Stimulated activated effector memory CD8-positive, alpha-beta T cell treated with anti-CD3 and anti-CD28 coated beads, Interleukin-12 subunit alpha, Interleukin-12 subunit beta, amount 100 ng/mL, for 72 hours (primary cell): Measurements from ENCODE around the gene LHX6.

ENCODE experiments used
- ATAC-seq: fragments of 150-1000 bp; cut with Tn5 transposase; 2 replicates; pipeline ENCODE4 v1.10.0; 2021
- DNase-seq, 2 donors: peaks; one replicate each; pipeline ENCODE4 v3.0.0; 2021 to 2022; ENCODE audit warnings: low spot score in 2 of 2
- H3K27ac Mint-ChIP-seq: one replicate; pipeline ENCODE4 v1.8.0; 2022; ENCODE audit warnings: mild to moderate bottlenecking, mixed read lengths
- H3K36me3 Mint-ChIP-seq: one replicate; pipeline ENCODE4 v1.8.0; 2022; ENCODE audit warnings: mild to moderate bottlenecking, mixed read lengths
- H3K4me1 Mint-ChIP-seq: one replicate; pipeline ENCODE4 v1.8.0; 2022; ENCODE audit warnings: mixed read lengths
- H3K4me3 Mint-ChIP-seq: one replicate; pipeline ENCODE4 v1.8.0; 2022; ENCODE audit warnings: mild to moderate bottlenecking, mixed read lengths
- H3K9me3 Mint-ChIP-seq: one replicate; pipeline ENCODE4 v1.8.0; 2022; ENCODE audit warnings: mixed read lengths

Gene LHX6

DNA sequence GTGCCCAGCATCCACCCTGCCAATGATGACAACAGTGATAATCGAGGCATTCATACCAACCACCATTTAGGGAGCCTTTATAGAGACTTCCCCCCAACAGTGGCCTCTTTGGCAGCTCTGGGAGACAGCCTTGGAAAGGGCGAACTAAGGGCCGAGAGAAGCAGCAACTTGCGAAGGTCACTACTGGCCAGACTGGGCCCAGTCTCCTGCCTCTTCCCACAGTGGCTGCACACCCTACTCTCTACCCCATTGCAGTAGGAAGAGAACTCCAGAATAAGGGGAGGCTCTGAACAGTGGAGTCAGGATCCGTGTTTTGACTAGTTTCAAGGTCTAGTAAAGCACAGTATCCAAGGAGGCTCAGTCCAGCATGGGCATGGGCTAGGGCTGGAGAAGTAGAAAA, 5.3 kb downstream of the LHX6 start:
- H3K4me1 Mint-ChIP-seq: peaks cover 24% of the 10 kb centered on the region
- H3K9me3 Mint-ChIP-seq: no peaks in the 10 kb centered on the region
- ATAC-seq: no peak
- no peaks in the 10 kb centered on the region for H3K36me3 Mint-ChIP-seq
- H3K4me3 Mint-ChIP-seq: no peak overlapping the region
- no peak overlapping the region for H3K27ac Mint-ChIP-seq
- DNase-seq: no peak

DNA sequence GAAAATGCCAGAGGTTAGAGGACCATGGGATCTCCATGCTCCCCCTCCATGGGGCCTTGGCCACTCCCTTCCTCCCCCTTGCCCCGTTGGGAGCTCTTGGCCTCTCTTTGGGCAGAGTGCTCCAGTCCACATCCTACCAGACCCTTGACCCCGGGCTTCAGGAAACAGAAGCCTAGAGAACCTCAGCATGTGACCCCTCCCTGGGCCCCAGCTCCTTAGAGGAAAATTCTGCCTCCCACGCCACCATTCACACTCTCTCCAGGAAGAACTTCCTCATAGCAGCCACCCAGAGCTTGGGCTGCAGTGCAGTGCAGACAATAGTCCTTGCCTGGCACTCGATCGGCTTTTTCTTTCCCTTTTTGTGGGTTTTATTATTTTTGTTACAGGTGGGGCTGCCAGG, 6.0 kb downstream of the LHX6 start:
- no peak overlapping the region for H3K4me3 Mint-ChIP-seq
- H3K36me3 Mint-ChIP-seq: no peaks in the 10 kb centered on the region
- H3K27ac Mint-ChIP-seq: no peak overlapping the region
- DNase-seq (no peak), ATAC-seq (no peak)
- H3K4me1 Mint-ChIP-seq: peaks cover 30% of the 10 kb centered on the region
- no peaks in the 10 kb centered on the region for H3K9me3 Mint-ChIP-seq

DNA sequence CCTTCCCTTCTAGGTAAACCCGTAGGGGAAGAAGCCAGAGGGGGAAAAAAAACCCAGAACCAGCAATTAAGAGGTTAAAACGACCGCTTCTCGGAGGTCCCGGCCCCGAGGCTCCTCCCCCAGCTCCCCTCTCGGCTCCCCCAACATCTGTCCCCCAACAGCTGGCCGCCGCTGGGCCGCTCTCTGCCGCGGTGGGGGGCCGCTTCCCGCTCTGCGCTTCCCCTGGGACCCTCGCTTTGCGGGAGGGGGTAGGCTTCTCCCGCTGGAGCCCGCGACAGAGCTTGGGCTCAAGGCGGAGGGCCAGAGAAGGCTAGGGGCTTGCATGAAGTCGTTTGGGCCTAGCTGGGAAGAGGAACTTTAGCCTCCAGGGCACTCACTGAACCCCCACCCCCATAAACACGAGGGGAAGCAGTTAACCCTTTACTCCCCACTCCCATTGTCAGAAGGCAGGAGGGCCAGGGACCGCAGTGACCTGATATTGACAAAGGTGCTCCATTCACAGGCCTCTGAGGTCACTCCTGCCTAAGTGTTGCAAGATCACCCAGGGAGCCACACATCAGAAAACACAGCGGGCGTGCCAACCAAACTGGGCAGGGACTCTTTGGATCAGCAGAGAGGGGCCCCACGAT, 7.5 kb downstream of the LHX6 start:
- ATAC-seq (no peak), DNase-seq (no peak)
- H3K27ac Mint-ChIP-seq: no peak overlapping the region
- no peak overlapping the region for H3K4me3 Mint-ChIP-seq
- no peaks in the 10 kb centered on the region for H3K9me3 Mint-ChIP-seq
- no peaks in the 10 kb centered on the region for H3K36me3 Mint-ChIP-seq
- peaks cover 31% of the 10 kb centered on the region for H3K4me1 Mint-ChIP-seq

DNA sequence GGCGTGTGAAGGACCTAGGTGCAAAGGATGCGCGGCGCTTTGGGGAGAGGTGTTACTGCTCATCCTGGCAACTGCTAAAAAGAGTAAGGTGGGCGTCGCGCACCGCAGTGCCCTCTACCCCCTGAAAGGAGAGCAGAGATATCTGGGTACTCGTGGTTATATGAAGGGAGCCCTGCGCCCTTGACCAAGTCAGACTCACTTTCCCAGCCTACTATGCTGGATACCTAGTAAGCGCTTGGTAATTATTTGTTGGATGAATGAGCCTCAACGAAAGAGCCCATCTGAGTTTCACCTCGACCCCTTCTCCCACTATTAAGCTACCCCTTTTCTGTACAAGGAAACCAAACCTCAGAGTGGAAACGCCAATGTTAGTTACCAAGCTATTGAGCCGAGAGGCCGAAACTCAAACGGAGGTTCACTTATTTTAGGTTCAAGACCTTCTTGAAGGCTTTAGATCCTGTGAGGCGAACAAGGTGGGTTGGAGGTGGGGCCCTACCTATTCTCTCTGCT, 8.0 kb downstream of the LHX6 start:
- no peak for ATAC-seq
- Mint-ChIP-seq H3K9me3 (no peaks in the 10 kb centered on the region), H3K36me3 (no peaks in the 10 kb centered on the region), H3K4me1 (peaks cover 31% of the 10 kb centered on the region), H3K4me3 (no peak overlapping the region), H3K27ac (no peak overlapping the region)
- no peak for DNase-seq

DNA sequence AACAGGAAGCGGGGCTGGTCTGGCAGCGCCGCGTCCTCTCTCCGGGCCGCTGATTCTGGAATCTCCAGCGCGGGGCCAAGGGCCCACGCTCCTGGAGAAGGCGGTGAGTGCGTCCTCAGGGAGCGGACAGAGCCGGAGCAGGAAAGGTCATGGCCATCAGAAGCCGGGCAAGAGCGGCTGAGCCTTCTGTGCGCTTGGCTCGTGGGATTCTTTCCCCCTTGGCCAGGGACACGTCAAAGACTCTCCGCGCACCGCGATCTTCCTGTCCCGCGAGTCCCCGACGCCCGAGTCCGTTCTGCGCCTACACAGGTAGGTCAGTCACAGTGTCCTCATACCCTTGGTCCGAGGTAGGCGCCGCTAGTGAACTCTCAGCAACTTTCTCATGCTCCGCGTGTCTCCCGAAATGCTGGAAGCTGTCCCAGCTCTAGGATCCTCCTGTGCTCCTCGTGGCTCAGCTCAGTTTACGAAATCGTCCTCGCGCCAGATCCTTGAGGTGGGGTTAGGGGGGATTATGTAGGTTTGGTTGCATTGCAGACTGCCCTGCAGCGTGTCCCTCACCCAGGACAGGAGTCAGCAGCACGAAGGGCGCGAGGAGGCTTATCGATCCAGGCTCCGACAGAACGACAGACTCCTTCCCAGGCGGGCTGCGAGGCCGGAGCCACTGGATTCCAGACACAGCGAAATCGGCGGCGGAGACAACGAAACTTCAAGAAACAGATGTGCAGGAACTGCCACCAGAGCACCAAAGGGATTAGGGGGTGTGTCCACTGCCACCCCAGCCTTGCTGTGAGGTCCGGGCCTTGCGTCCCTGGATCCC, 8.7 kb downstream of the LHX6 start:
- Mint-ChIP-seq H3K9me3 (no peaks in the 10 kb centered on the region), H3K36me3 (no peaks in the 10 kb centered on the region), H3K4me1 (peaks cover 31% of the 10 kb centered on the region), H3K27ac (no peak overlapping the region), H3K4me3 (peak overlapping the region; percentile 58)
- no peak for DNase-seq
- ATAC-seq: no peak

DNA sequence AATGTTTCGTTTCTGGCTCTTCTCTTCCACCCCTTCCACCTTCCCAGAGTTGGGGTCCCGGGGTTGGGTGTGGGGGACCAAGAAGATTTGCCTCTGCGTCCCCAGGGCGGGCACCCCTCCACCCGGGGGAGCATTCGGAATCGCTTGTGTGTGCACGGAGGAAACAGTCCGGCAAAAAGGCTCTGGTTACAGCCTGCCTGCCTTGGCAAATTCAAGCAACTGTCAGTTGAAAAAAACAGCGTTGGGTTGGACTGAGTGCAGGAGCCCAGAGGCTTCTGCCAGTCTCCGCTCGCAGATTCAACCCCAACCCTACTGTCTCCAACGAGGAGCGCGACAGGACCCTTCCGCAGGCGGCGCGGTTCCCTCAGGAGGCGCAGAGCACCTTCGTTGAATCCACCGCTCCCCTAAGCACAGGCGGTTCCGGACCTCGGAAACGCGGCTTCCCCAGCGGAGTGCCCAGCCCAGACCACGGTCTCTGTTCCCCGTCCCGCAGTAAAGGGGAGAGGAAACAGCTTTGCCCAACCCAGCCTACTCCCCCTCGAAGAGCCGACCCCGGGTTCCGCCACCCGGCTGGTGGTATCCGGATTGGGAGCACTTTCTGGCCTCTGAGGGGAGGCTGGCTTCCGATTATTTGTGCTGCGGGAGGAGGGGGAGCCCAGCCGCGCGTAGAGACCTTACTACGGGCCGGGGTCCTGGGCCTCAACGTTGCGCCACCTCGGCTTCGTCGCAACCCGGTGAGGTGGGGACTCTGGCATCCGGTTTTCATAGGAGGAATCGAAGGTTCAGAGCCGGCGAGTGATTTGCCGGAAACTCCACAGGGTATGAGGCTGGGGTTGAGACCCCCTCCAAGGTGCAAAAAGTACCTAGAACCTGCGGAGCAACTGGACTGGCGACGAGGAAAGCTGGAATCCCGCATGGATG, 9.6 kb downstream of the LHX6 start:
- Mint-ChIP-seq H3K9me3 (no peaks in the 10 kb centered on the region), H3K27ac (no peak overlapping the region), H3K36me3 (no peaks in the 10 kb centered on the region), H3K4me1 (peaks cover 31% of the 10 kb centered on the region), H3K4me3 (peak overlapping the region; percentile 58)
- DNase-seq: no peak
- peak; percentile 35 for ATAC-seq

DNA sequence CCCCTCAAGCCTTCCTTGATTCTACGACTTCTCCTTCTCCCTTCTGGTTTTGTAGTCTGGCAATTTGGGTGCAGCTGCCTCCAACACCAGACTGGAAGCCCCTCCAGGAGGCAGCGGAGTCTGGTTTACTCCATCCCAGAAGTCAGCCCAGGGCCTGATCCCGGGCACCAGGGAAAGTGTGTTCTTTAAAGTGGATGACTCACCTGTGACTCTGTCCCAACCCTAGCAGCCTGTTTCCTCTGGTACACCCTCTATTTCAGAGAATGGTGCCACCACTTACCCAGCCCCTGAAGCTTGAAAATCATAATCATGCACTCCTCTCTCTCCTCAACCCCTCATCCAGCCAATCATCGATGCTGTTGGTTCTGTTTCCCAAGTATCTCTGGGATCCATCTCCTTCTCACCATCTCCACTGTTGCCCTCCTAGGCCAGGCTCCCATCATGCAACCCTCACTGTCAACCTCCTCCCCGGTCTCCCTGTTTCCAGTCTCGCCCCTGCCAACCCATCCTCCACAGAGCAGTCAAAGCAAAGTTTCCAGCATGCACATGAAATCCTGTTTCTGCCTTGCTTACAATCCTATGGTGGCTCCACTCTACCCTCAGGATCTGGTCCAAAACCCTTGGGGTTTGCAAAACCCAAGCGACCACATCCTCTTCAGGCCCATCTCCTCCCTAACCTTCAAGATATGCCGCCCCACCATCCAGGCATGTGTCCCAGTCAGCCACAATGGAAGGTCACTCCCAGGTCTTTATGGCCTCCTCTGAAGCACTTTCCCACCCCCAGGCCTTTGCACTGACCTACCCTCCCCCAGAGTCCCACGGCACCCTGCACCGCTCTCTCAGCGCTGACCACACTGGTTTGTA, 10.5 kb downstream of the LHX6 start:
- peak overlapping the region; percentile 58 for H3K4me3 Mint-ChIP-seq
- H3K4me1 Mint-ChIP-seq: peaks cover 33% of the 10 kb centered on the region
- no peak overlapping the region for H3K27ac Mint-ChIP-seq
- no peak for ATAC-seq
- no peak for DNase-seq
- H3K36me3 Mint-ChIP-seq: no peaks in the 10 kb centered on the region
- H3K9me3 Mint-ChIP-seq: no peaks in the 10 kb centered on the region

DNA sequence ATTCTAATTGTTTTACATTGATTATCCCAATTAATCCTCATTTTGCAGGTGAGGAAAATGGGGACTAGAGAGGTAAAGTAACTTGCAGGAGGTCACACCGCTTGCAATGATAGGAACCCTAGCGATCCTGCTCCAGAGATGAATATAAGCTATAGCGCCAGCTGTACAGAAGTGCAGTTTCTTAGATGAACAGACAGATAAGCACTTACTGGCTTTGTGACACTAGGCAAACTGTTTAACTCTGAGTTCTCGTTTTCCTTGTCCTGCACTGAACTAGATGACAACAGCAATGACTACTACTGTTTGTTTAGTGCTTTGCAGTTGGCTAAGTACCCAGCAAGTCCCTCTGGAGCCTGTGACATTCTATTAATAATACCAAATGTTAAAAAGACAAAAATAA, 11.1 kb downstream of the LHX6 start:
- no peak overlapping the region for H3K27ac Mint-ChIP-seq
- no peak overlapping the region for H3K4me3 Mint-ChIP-seq
- ATAC-seq (no peak), DNase-seq (no peak)
- no peaks in the 10 kb centered on the region for H3K9me3 Mint-ChIP-seq
- no peaks in the 10 kb centered on the region for H3K36me3 Mint-ChIP-seq
- H3K4me1 Mint-ChIP-seq: peaks cover 39% of the 10 kb centered on the region

DNA sequence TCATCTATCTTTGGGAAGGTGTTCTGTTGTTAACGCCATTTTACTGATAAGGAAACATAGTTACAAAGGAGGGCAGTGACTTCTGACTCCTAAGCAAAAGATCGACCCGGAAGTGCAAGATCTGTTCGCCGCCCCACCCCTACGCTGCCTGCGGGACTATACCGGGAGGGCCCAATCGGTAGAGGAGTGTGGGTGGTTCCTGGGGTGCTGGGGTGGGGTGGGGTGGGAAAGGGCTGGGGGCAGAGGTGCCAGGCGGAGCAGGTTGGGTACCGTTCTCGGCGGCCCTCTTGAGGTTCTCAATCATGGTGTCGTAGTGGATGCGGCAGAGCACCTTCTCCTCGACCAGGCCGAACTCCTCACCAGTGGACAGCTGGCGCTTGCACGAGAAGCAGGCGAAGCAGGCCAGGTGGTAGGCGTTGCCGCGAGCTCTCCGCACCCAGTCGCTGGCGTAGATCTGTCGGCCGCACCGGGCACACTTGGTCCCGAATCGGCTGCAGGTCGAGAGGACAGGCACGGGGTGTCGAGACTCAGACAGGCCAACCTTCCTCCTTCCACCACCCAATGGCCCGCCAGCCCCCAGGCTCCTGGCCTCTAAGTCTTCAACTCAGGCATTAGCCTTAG, 11.8 kb downstream of the LHX6 start:
- Mint-ChIP-seq H3K4me3 (no peak overlapping the region), H3K27ac (no peak overlapping the region), H3K9me3 (no peaks in the 10 kb centered on the region), H3K4me1 (peaks cover 39% of the 10 kb centered on the region), H3K36me3 (no peaks in the 10 kb centered on the region)
- DNase-seq (no peak), ATAC-seq (no peak)

DNA sequence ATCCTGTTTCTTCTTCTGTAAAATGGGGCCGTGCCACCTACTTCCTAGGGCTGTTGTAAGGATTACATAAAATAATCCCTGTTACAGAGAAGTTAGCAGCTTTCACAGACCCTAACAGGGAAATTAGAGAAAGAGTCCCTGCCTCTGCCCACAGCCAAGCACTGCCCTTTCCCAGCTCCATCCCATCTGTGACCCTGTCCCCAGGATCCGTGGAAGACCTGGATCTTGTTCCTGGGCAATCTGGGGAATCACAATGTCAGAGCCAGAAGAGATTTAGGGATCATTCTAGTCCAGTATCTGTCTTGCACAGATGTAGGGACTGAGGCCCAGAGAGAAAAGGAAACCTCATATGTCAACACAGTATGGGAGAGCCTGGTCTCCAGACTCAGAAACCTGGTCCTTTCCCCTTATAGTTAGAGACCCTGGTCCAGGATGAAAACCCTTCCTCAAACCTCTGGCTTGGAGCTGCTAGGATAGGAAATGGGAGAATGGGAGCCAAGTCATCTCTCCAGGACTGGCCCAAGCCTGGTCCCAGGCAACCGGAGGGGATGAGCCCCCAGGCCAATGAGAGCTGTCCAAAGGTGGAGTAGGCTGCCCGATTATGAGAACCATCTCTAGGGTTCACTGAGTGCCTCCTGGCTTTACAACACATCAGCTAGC, 12.5 kb downstream of the LHX6 start:
- peaks cover 39% of the 10 kb centered on the region for H3K4me1 Mint-ChIP-seq
- H3K27ac Mint-ChIP-seq: no peak overlapping the region
- H3K9me3 Mint-ChIP-seq: no peaks in the 10 kb centered on the region
- DNase-seq: no peak
- no peak for ATAC-seq
- H3K4me3 Mint-ChIP-seq: no peak overlapping the region
- no peaks in the 10 kb centered on the region for H3K36me3 Mint-ChIP-seq

DNA sequence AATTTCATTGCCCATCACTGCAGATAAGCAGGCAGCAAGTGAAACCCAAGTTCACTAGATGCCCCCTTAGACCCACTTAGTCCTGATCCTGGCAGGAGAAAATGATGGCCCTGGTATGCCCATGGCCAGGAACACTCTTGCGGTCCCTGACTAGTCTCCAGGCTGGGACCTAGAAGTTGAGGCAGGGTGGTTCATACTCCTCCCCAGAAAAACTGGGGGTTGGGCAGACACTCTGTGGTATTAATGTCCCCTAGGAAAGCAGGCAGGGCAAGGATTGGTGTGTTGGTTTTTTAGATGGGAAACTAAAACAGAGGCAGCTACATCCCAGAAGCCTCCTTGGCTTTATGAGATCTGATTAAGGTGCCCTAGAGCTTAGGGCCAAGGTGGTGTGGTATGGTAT, 13.1 kb downstream of the LHX6 start:
- Mint-ChIP-seq H3K4me3 (no peak overlapping the region), H3K36me3 (no peaks in the 10 kb centered on the region), H3K4me1 (peaks cover 37% of the 10 kb centered on the region), H3K27ac (no peak overlapping the region), H3K9me3 (no peaks in the 10 kb centered on the region)
- ATAC-seq (no peak), DNase-seq (no peak)

DNA sequence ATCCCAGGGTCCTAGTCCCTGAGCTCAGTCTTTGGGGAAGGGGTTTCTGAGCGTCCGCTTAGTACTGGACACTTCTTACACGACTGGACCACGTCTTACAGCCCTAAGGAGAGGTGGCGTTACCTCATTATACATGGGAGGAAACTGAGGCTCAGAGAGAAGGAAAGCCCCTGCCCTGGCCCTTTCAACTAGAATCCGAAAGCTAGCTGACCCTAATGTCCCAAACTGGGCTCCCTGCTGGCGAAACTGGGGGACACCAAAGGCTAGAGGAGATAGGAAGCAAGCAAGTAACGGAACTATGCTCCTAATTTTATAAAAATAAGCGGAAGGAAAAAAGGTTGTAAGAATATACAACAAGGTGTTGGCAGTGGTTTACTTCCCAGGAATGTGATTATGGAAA, 14.2 kb downstream of the LHX6 start:
- H3K36me3 Mint-ChIP-seq: no peaks in the 10 kb centered on the region
- no peaks in the 10 kb centered on the region for H3K9me3 Mint-ChIP-seq
- no peak for ATAC-seq
- H3K27ac Mint-ChIP-seq: no peak overlapping the region
- peak overlapping the region; percentile 50 for H3K4me3 Mint-ChIP-seq
- peaks cover 25% of the 10 kb centered on the region for H3K4me1 Mint-ChIP-seq
- DNase-seq: no peak

DNA sequence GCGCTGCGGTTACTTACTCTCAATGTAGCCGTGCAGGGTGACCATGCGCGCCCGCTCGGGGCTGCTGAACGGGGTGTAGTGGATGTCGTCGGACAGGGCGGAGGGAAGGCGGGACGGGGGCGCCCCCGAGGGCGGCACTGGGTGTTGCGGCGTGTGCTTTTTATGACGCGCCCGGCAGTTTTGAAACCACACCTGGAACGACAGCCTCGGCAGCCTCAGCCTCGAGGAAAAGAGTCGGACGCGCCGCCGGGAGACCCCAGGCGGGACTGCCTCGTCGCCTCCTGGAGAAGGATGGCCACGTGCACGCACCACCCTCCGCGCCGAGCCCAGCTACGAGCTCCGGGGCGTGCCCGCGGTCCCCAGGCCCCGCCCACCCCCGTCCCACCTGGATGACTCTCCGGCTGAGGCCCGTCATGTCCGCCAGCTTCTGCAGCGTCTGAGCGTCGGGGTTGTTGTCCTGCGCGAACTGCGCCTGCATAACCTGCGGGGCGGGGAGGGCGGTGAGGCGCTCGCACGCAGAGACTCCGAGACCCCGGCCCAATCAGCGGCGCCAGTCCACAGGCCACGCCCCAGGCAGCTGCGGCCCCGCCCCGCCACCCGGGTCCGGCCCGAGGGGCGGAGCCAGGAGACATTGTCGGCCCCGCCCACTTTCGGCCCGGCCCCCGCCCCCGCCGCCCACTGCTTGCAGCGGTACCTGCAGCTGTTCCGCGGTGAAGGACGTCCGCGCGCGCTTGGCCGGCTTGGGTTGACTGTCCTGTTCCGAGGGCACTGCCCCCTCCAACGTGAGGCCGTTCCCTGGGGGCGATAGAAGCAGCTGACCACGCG, 15.0 kb downstream of the LHX6 start:
- peaks cover 18% of the 10 kb centered on the region for H3K4me1 Mint-ChIP-seq
- ATAC-seq (peak; percentile 75), DNase-seq (peak in 1 of 2 donors; percentile 32)
- peak overlapping the region; percentile 50 for H3K4me3 Mint-ChIP-seq
- H3K9me3 Mint-ChIP-seq: no peaks in the 10 kb centered on the region
- H3K36me3 Mint-ChIP-seq: no peaks in the 10 kb centered on the region
- no peak overlapping the region for H3K27ac Mint-ChIP-seq
